ENCODE data around the gene SDHAF4. TPM values are rescaled to one million over a fixed set of nuclear protein-coding genes. Genes with fewer than 3 reads are reported as not detected.

SDHAF4 gene
- 11.0 and 20.5 TPM in 2 replicates for total RNA-seq
- 21.3 and 41.0 TPM in 2 replicates for polyA plus RNA-seq

DNA sequence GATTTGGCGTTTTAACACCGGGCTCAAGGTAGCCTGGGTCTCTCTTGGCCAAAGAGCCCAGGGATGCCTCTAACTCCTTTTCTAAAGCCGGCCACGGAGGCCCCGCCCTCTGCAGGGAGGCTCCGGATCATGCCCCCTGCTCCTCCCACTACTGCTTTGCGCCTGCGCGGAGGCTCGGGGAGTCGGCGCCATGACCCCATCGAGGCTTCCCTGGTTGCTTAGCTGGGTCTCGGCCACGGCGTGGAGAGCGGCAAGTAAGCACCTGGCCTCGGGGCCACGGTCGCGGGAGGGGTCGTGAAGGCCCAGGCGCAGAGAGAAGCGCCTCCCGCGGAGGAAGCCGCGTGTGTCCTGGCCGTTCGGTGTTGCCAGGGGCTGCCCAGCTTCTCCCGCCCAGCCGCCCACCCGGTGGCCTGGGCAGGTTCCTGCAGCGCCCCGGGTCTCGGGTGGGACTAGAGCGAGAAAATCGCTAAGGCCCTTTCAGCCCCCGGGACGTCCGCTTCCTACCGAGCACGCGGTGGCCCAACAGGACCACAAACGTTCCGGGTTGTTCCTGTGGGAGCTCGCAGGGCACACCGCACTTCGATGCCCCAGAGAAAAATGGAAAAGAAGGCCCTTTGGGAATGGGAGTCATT is at the start of gene SDHAF4:
Gene SDHAF4 (plus strand): TSS at position 180 of the 632 bp plus-strand sequence. CDS start 11 bp downstream, at position 191.
- no peaks in the 10 kb centered on the region for H3K27me3 ChIP-seq
- no peaks in the 10 kb centered on the region for H3K9me3 ChIP-seq (ENCODE audit: low read depth)
- H3K36me3 ChIP-seq: no peaks in the 10 kb centered on the region
- no peaks in the 10 kb centered on the region for H3K4me1 ChIP-seq (ENCODE audit: low read depth)
- peak within 1 kb of the TSS; percentile 62 for H3K27ac ChIP-seq
- TF ChIP-seq, protein P1, sequence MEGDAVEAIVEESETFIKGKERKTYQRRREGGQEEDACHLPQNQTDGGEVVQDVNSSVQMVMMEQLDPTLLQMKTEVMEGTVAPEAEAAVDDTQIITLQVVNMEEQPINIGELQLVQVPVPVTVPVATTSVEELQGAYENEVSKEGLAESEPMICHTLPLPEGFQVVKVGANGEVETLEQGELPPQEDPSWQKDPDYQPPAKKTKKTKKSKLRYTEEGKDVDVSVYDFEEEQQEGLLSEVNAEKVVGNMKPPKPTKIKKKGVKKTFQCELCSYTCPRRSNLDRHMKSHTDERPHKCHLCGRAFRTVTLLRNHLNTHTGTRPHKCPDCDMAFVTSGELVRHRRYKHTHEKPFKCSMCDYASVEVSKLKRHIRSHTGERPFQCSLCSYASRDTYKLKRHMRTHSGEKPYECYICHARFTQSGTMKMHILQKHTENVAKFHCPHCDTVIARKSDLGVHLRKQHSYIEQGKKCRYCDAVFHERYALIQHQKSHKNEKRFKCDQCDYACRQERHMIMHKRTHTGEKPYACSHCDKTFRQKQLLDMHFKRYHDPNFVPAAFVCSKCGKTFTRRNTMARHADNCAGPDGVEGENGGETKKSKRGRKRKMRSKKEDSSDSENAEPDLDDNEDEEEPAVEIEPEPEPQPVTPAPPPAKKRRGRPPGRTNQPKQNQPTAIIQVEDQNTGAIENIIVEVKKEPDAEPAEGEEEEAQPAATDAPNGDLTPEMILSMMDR (IDR thresholded peaks at IDR 0.05; ENCODE audit: low read depth, low read length): no peak
- peak within 1 kb of the TSS; percentile 58 for H3K4me3 ChIP-seq
- DNase-seq (ENCODE audit: low read depth in 1 of 2, low spot score in 1 of 2): peak; percentile 91 to 93

GRCh38 chr6:70518723-70519122 is 48.0 kb upstream of the SDHAF4 start:
- H3K27ac ChIP-seq: no peak overlapping the region
- H3K4me3 ChIP-seq: no peak overlapping the region
- no peak for DNase-seq (ENCODE audit: low read depth in 1 of 2, low spot score in 1 of 2)
- no peaks in the 10 kb centered on the region for H3K27me3 ChIP-seq
- no peaks in the 10 kb centered on the region for H3K9me3 ChIP-seq (ENCODE audit: low read depth)
- H3K4me1 ChIP-seq (ENCODE audit: low read depth): no peaks in the 10 kb centered on the region
- peaks cover 6% of the 10 kb centered on the region for H3K36me3 ChIP-seq
- TF ChIP-seq, protein P1 (IDR thresholded peaks at IDR 0.05; ENCODE audit: low read depth, low read length): no peak

GRCh38 chr6:70520575-70520974 is 46.2 kb upstream of the SDHAF4 start:
- DNase-seq (ENCODE audit: low read depth in 1 of 2, low spot score in 1 of 2): peak in 1 of 2 donors; percentile 40
- no peaks in the 10 kb centered on the region for H3K4me1 ChIP-seq (ENCODE audit: low read depth)
- no peaks in the 10 kb centered on the region for H3K9me3 ChIP-seq (ENCODE audit: low read depth)
- H3K36me3 ChIP-seq: peaks cover 10% of the 10 kb centered on the region
- H3K27ac ChIP-seq: no peak overlapping the region
- no peak overlapping the region for H3K4me3 ChIP-seq
- TF ChIP-seq, protein P1 (IDR thresholded peaks at IDR 0.05; ENCODE audit: low read depth, low read length): peak; percentile 35
- no peaks in the 10 kb centered on the region for H3K27me3 ChIP-seq

DNA sequence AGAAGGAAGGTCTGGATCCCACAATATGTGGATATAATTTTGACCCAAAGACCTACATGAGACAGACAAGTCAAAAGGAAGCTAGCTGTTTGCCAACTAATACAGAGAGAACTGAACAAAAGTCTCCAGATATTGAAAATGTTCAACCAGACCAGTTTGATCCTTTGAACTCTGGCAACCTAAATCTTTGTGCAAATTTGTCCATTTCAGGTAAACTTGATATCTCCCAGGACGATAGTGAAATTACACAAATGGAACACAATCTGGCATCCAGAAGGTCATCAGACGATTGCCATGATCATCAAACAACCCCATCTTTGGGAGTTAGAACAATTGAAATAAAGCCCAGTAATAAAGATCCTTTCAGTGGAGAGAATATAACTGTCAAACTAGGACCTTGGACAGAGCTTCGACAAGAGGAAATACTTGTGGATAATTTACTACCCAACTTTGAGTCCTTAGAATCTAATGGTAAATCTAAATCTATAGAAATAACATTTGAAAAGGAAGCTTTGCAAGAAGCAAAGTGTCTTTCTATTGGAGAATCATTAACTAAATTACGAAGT is 41.9 kb upstream of the SDHAF4 start:
- TF ChIP-seq, protein P1 (IDR thresholded peaks at IDR 0.05; ENCODE audit: low read depth, low read length): no peak
- Histone ChIP-seq H3K4me1 (ENCODE audit: low read depth) (no peaks in the 10 kb centered on the region), H3K9me3 (ENCODE audit: low read depth) (no peaks in the 10 kb centered on the region), H3K36me3 (peaks cover 23% of the 10 kb centered on the region), H3K4me3 (no peak overlapping the region), H3K27ac (no peak overlapping the region), H3K27me3 (no peaks in the 10 kb centered on the region)
- DNase-seq (ENCODE audit: low read depth in 1 of 2, low spot score in 1 of 2): peak; percentile 1 to 2

- TF ChIP-seq, protein P1 (IDR thresholded peaks at IDR 0.05; ENCODE audit: low read depth, low read length): no peak
- H3K36me3 ChIP-seq: peaks cover 23% of the 10 kb centered on the region
- no peaks in the 10 kb centered on the region for H3K27me3 ChIP-seq
- H3K9me3 ChIP-seq (ENCODE audit: low read depth): no peaks in the 10 kb centered on the region
- H3K4me3 ChIP-seq: no peak overlapping the region
- DNase-seq (ENCODE audit: low read depth in 1 of 2, low spot score in 1 of 2): peak in 1 of 2 donors; percentile 65
- no peak overlapping the region for H3K27ac ChIP-seq
- H3K4me1 ChIP-seq (ENCODE audit: low read depth): no peaks in the 10 kb centered on the region
Observed at GRCh38 chr6:70527071-70527737, 39.5 kb upstream of the SDHAF4 start.

Measured in cardiac muscle cell (in vitro differentiated cells and primary cell).